ENCODE data around the gene IFT81. TPM values are rescaled to one million over a fixed set of nuclear protein-coding genes. Genes with fewer than 3 reads are reported as not detected.

Gene IFT81
- total and polyA plus RNA-seq, 11 donors: 4.3 to 9.8 (median 8.5) TPM

GRCh38 chr12:110107369-110108281, 16.5 kb upstream of the IFT81 start:
- Histone ChIP-seq H3K4me1 (peaks cover 0 to 33% (median 26%) of the 10 kb centered on the region in 12 donors), H3K4me3 (no peak overlapping the region), H3K9me3 (no peaks in the 10 kb centered on the region), H3K36me3 (no peaks in the 10 kb centered on the region), H3K27me3 (no peaks in the 10 kb centered on the region), H3K27ac (peak overlapping the region in 11 of 12 donors; percentile 71 to 91 (median 81))
- WGBS, 4 donors: 61 to 69% (median 63%) methylated on average over 14 of the region's 14 CpGs
- DNase-seq (peak in 3 of 5 donors; percentile 41 to 69 (median 43)), ATAC-seq (peak in 3 of 4 donors; percentile 12 to 48 (median 44))
- intact Hi-C loops (cut with DNase I): loop anchor here in 6 of 10 donors (5.0 to 10.0 kb wide), 7 partner anchors 67 to 217 kb away; partner anchors contain the start of gene ATP2A2 (in 5 of the 6)
- TF ChIP-seq CTCF (IDR thresholded peaks at IDR 0.05) (no peak), POLR2A (IDR thresholded peaks at IDR 0.05) (no peak)

GRCh38 chr12:110108309-110109036, 15.7 kb upstream of the IFT81 start:
- no peak for TF ChIP-seq POLR2A (IDR thresholded peaks at IDR 0.05)
- DNase-seq: no peak
- H3K4me3 ChIP-seq: peak overlapping the region in 1 of 12 donors; percentile 1
- intact Hi-C loops (cut with DNase I): loop anchor here in 6 of 10 donors (5.0 to 10.0 kb wide), 7 partner anchors 66 to 216 kb away; partner anchors contain the start of gene ATP2A2 (in 5 of the 6)
- ATAC-seq: no peak
- H3K27me3 ChIP-seq: no peaks in the 10 kb centered on the region
- H3K4me1 ChIP-seq: peaks cover 0 to 29% (median 25%) of the 10 kb centered on the region in 12 donors
- H3K9me3 ChIP-seq: no peaks in the 10 kb centered on the region
- WGBS, 4 donors: 67 to 75% (median 69%) methylated on average over 8 of the region's 8 CpGs
- H3K36me3 ChIP-seq: no peaks in the 10 kb centered on the region
- H3K27ac ChIP-seq: peak overlapping the region; percentile 71 to 91 (median 80)

- H3K36me3 ChIP-seq: no peaks in the 10 kb centered on the region
- intact Hi-C loops (cut with DNase I): loop anchor here in 6 of 10 donors (5.0 to 10.0 kb wide), 7 partner anchors 66 to 216 kb away; partner anchors contain the start of gene ATP2A2 (in 5 of the 6)
- peak; percentile 82 to 90 (median 89) for ATAC-seq
These were observed 14.9 kb upstream of the IFT81 start for GRCh38 chr12:110109037-110109836.

More at GRCh38 chr12:110109037-110109836, 14.9 kb upstream of the IFT81 start:
- peak overlapping the region; percentile 71 to 91 (median 80) for H3K27ac ChIP-seq
- H3K4me1 ChIP-seq: peaks cover 0 to 34% (median 26%) of the 10 kb centered on the region in 12 donors
- no peaks in the 10 kb centered on the region for H3K9me3 ChIP-seq
- TF ChIP-seq CTCF (IDR thresholded peaks at IDR 0.05): no peak
- TF ChIP-seq POLR2A (IDR thresholded peaks at IDR 0.05): no peak
- WGBS, 4 donors: 12 to 23% (median 20%) methylated on average over 13 of the region's 13 CpGs
- peak; percentile 58 to 88 (median 75) for DNase-seq
- peak overlapping the region in 3 of 12 donors; percentile 1 to 15 (median 4) for H3K4me3 ChIP-seq
- H3K27me3 ChIP-seq: no peaks in the 10 kb centered on the region
